D721Med (cell line): ENCODE measurements around the gene LGALS4.
"Not testable (repeated sequence)": the region's sequence is repeated elsewhere in the genome, so short reads cannot be mapped to it uniquely, and the experiment has no call there.

Experiments
- DNase-seq: peaks from one replicate; pipeline ENCODE4 v3.0.0; 2011; ENCODE audit warnings: low spot score; ENCODE audit not compliant: insufficient read length
- FAIRE-seq: peaks from 2 replicates; lab custom pipeline; 2011; peaks lifted over from hg19 to GRCh38; lab: Jason Lieb, UNC
- TF ChIP-seq, protein P1 (sequence below): IDR thresholded peaks from 2 replicates; pipeline ENCODE4 v1.5.1; 2012; ENCODE audit warnings: mild to moderate bottlenecking, control low read depth; ENCODE audit not compliant: insufficient read depth; ENCODE audit errors: missing control alignments

LGALS4 gene

DNA sequence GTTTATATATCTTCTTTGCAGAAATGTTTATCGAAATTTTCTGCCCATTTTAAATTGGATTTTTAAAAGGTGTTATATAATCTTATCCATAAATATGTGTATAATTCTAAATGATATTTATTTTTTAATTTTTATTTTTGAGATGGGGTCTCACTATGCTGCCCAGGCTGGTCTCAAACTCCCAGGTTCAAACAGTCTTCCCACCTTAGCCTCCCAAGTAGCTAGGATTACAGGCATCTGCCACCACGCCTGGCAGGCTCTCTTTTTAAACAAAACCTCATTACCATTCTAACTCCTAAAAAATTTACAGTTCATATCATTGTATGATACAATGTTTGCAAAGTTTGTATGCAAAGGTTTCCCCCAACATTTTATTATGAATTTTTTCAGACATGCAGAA is 16.6 kb downstream of the LGALS4 start:
- FAIRE-seq (no peak), DNase-seq (no peak)
- TF ChIP-seq, protein P1, sequence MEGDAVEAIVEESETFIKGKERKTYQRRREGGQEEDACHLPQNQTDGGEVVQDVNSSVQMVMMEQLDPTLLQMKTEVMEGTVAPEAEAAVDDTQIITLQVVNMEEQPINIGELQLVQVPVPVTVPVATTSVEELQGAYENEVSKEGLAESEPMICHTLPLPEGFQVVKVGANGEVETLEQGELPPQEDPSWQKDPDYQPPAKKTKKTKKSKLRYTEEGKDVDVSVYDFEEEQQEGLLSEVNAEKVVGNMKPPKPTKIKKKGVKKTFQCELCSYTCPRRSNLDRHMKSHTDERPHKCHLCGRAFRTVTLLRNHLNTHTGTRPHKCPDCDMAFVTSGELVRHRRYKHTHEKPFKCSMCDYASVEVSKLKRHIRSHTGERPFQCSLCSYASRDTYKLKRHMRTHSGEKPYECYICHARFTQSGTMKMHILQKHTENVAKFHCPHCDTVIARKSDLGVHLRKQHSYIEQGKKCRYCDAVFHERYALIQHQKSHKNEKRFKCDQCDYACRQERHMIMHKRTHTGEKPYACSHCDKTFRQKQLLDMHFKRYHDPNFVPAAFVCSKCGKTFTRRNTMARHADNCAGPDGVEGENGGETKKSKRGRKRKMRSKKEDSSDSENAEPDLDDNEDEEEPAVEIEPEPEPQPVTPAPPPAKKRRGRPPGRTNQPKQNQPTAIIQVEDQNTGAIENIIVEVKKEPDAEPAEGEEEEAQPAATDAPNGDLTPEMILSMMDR: no peak

DNA sequence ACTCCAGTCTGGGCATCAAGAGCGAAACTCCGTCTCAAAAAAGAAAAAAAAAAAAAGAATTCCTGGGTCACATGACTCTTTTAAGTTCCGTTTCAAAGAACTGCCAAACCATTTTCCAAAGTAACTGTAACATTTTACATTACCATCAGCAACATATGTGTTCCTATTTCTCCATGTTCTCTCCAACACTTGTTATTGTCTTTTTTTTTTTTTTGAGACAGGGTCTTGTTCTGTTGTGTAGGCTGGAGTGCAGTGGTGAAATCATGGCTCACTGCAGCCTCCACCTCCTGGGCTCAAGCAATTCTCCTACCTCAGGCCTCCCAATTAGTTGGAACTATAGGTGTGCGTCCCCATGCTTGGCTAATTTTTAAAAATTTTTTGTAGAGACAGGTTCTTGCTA is 17.2 kb downstream of the LGALS4 start:
- TF ChIP-seq, protein P1: no peak
- FAIRE-seq (no peak), DNase-seq (no peak)

DNA sequence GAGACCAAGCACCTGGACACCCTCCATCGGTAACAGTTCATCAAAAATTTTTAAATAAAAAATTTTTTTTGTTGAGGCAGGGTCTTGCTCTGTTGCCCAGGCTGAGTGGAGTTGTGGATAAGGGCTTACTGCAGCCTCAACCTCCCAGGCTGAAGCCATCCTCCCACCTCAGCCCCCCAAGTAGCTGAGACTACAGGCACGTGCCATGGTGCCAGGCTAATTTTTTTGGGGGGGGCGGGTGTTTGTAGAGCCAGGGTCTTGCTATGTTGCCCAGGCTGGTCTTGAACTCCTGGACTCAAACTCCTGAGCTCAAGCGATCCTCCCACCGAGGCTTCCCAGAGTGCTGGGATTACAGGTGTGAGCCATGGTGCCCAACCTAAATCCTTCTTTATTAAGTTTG is 19.1 kb downstream of the LGALS4 start:
- no peak for DNase-seq
- TF ChIP-seq, protein P1: no peak
- FAIRE-seq: no peak

DNA sequence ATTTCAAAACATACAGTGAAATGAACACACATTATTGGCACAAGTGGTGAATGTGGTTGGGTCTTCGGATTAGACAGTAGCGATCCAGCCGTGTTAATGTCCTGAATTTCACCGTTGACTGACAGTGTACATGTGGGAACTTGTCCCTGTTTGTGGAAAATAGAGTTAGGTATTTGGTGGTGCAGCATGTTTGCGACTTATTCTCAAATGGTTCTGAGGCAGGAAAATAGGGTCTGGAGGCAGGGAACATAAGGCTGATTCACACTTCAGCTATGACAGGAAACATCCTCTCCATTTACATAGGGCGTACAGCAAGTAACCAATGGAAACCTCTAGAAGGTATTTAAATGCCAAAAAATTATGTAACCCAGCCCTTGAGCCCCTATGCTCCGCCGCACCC is 19.6 kb downstream of the LGALS4 start:
- FAIRE-seq (no peak), DNase-seq (no peak)
- TF ChIP-seq, protein P1: no peak

DNA sequence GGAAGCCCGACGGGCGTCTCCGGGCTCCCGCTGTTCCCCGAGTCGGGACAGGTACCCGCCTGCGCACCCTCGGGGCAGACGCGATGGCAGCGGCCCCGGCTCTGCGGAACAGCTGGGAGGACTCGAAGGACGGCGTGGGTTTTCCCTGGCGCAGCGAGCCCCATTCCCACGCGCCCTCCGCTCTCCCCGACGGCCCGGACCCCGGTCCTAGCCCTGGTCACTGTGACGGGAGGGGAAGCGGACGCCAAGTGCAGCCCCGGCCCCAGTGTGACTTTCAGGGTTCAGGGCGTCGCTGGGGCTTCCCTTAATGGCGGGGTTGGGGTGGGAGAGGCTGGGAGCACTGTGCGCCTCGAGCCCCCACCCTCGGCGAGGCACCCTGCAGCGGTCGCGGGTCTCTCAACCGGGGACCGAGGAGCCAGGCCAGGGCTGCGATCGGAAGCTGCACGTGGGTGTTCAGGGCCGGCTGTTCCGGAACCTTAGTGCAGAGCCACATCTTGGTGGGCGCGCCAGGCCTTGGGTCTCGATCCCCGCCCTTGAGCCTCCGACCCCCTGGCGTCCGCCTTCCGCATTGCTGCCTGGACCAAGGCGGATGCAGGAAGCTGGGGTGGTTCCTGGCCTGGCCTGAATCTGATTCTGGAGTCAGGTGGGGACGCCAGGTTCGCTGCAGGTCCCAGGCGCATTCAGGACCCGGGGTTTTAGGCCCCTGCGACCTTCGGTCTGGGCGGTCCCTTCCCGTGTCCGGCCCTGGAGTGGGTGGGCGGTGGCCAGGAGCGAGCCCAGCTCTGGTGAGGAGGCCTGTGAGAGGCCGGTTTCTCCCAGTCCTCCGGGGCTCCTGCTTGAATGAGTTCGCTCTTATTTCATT is 20.3 kb downstream of the LGALS4 start:
- TF ChIP-seq, protein P1: no peak
- DNase-seq: no peak
- no peak for FAIRE-seq

DNA sequence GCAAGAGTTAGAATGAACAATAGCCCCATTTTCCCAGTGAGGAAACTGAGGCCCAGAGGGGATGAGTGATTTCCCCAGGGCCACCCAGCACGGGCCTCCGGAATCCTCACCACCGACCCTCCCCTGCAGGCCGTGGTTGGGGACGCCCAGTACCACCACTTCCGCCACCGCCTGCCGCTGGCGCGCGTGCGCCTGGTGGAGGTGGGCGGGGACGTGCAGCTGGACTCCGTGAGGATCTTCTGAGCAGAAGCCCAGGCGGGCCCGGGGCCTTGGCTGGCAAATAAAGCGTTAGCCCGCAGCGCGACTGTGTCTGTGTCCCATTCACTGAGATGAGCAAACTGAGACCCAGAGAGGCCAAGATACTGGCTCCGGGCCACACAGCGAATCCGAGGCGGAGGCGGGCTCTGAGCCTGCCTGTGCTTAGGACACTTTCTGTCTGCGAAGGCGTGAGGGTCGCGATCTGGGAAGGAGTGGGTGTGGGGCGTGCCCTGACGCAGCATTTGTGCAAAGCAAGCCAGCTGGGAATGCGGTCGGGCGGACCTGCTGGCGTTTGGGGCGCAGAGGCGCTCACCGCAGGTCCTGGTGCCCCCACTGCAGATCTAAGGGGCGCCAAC is 21.2 kb downstream of the LGALS4 start:
- not testable (repeated sequence) for DNase-seq, FAIRE-seq

DNA sequence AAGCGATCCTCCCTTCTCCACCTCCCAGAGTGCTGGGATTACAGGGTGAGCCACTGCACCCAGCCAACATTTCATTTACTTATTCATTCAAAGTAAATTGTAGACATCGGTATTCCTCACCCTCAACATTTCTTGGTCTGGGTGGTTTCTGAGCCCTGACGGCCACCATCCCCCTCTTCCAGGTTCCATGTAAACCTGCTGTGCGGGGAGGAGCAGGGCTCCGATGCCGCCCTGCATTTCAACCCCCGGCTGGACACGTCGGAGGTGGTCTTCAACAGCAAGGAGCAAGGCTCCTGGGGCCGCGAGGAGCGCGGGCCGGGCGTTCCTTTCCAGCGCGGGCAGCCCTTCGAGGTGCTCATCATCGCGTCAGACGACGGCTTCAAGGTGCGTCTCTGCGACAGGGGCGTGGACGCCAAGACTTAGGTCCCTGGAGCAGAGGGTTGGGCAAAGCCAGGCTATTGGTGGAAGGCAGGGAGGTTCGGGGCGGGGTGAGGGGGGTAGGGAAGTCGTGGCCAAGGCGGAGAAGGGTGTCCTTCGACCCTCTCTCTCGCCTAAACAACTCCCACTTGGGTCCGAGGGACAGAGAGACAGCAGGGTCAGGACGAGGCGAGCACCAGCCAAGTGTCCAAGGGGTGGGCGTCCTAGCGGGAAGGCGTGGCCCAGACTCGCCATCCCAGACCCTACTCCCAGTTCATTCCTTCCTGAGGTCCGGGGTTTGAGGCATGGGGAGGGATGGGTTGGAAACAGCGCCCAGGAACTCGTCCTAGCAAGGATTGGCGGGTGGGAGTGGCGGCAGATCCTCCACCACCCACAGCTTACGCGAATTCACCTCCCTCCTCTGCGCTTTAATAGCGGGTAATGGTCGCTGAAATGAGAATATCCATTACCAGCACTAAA is 22.0 kb downstream of the LGALS4 start:
- not testable (repeated sequence) for FAIRE-seq

More for the DNA sequence above, 22.0 kb downstream of the LGALS4 start:
- DNase-seq: not testable (repeated sequence)
